Colonic mucosa (tissue), 4 donors: ENCODE measurements around the gene NEK7. TPM values are rescaled to one million over a fixed set of nuclear protein-coding genes. Genes with fewer than 3 reads are reported as not detected.

ENCODE experiments used
- DNase-seq: peaks from one replicate; pipeline ENCODE4 v3.0.0-alpha.2; 2020
- H3K27ac ChIP-seq: fragments of 200-600 bp; one replicate; pipeline ENCODE4 v1.8.0; 2021
- H3K27me3 ChIP-seq: fragments of 200-600 bp; one replicate; pipeline ENCODE4 v1.8.0; 2021
- H3K36me3 ChIP-seq: fragments of 200-600 bp; one replicate; pipeline ENCODE4 v1.8.0; 2021
- H3K4me1 ChIP-seq: fragments of 200-600 bp; one replicate; pipeline ENCODE4 v1.8.0; 2021; ENCODE audit warnings: mild to moderate bottlenecking
- H3K4me3 ChIP-seq: fragments of 200-600 bp; one replicate; pipeline ENCODE4 v1.8.0; 2021
- H3K9ac ChIP-seq, 2 donors: one replicate each; pipeline ENCODE4 v1.7.0; 2013; ENCODE audit warnings: control low read depth in 2 of 2, low read depth in 2 of 2, low read length in 2 of 2
- H3K9me3 ChIP-seq: fragments of 200-600 bp; one replicate; pipeline ENCODE4 v1.8.0; 2021
- intact Hi-C: fragments of 100-400 bp; cut with DNase I; formaldehyde crosslinking; loops from one replicate; pipeline ENCODE4 v1.14.1; 2022
- total RNA-seq, 2 donors: library from RNA; stranded (reverse); fragmentation: NEBNext Ultra II Directional in 1 of 2; extraction: Animal tissue kit (Norgen Biotek cat#: 25700) in 1 of 2; gene quantifications; one replicate each; pipeline ENCODE4 v1.2.1, GENCODE V29; 2021
- TF ChIP-seq, protein P1 (sequence below): fragments of 200-600 bp; IDR thresholded peaks from one replicate; pipeline ENCODE4 v1.8.0; 2022; ENCODE audit warnings: antibody characterized with exemption, mild to moderate bottlenecking
- donor health status: healthy.
- donor health status: DM: no; HTN: no; CAD: no.
- donor health status: DM: no; HTN: no; CAD: no.

The NEK7 gene
- total RNA-seq, 2 donors from 2014 or later = 45.4 to 64.7 TPM

DNA sequence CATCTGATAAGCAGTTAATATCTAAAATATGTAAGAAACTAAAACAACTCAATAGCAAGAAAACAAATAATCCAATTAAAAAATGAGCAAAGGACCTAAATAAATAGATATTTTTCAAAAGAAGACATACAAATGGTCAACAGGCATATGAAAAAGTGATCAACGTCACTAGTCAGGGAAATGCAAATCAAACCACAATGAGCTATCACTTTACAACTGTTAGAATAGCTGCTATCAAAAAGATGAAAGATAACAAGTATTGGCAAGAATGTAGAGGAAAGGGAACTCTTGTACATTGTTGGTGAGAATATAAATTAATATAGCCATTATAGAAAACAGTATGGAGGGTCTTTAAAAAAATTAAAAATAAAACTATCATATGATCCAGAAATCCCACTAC lies 40.7 kb upstream of the NEK7 start:
- no peaks in the 10 kb centered on the region for H3K36me3 ChIP-seq
- no peak for DNase-seq
- H3K27me3 ChIP-seq = no peaks in the 10 kb centered on the region
- TF ChIP-seq, protein P1, sequence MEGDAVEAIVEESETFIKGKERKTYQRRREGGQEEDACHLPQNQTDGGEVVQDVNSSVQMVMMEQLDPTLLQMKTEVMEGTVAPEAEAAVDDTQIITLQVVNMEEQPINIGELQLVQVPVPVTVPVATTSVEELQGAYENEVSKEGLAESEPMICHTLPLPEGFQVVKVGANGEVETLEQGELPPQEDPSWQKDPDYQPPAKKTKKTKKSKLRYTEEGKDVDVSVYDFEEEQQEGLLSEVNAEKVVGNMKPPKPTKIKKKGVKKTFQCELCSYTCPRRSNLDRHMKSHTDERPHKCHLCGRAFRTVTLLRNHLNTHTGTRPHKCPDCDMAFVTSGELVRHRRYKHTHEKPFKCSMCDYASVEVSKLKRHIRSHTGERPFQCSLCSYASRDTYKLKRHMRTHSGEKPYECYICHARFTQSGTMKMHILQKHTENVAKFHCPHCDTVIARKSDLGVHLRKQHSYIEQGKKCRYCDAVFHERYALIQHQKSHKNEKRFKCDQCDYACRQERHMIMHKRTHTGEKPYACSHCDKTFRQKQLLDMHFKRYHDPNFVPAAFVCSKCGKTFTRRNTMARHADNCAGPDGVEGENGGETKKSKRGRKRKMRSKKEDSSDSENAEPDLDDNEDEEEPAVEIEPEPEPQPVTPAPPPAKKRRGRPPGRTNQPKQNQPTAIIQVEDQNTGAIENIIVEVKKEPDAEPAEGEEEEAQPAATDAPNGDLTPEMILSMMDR = no peak
- no peak overlapping the region for H3K9ac ChIP-seq
- H3K27ac ChIP-seq = no peak overlapping the region
- intact Hi-C loops = no loop called here
- no peaks in the 10 kb centered on the region for H3K4me1 ChIP-seq
- H3K9me3 ChIP-seq = no peaks in the 10 kb centered on the region
- no peak overlapping the region for H3K4me3 ChIP-seq

DNA sequence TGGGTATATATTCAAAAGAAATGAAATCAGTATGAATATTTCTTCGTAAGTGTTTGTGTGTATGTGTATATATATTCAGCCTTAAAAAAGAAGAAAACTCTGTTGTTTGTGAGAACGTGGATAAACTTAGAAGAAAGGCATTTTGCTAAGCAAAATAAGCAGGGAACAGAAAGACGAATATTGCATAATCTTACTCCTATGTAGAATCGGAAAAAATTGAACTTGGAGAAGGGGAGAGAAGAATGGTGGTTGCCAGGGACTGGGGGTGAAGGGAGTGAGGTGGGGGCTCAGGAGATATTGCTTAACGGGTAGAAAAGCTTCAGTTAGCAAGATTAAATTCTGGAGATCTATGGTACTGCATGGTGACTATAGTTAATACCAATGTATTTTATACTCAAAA lies 40.3 kb upstream of the NEK7 start:
- Histone ChIP-seq H3K4me3 (no peak overlapping the region), H3K9me3 (no peaks in the 10 kb centered on the region), H3K27ac (no peak overlapping the region), H3K27me3 (no peaks in the 10 kb centered on the region), H3K36me3 (no peaks in the 10 kb centered on the region), H3K4me1 (no peaks in the 10 kb centered on the region), H3K9ac (no peak overlapping the region)
- intact Hi-C loops = no loop called here
- TF ChIP-seq, protein P1 = no peak
- DNase-seq = no peak

DNA sequence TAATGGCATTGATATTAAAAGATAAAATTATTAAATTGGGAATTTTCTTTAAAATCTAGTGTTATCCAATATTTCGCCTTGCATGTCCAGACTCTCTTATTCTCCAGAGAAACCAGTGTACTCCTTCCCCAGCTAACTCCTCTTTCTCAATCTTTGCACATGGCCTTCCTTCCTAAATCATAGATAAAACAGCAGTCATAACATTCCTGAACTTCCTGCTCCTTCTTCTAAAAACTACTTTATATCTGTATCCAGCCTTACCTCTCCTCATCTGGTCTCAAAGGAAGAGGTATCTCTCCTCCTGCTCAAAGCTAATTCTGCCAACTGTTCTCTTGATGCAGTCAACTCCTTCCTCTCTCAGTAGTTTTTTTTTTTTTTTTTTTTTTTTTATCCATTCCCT lies 39.5 kb upstream of the NEK7 start:
- Histone ChIP-seq H3K36me3 (no peaks in the 10 kb centered on the region), H3K9ac (no peak overlapping the region), H3K27ac (no peak overlapping the region), H3K9me3 (no peaks in the 10 kb centered on the region), H3K4me1 (no peaks in the 10 kb centered on the region), H3K4me3 (no peak overlapping the region), H3K27me3 (no peaks in the 10 kb centered on the region)
- TF ChIP-seq, protein P1 = no peak
- intact Hi-C loops = no loop called here
- DNase-seq = no peak

DNA sequence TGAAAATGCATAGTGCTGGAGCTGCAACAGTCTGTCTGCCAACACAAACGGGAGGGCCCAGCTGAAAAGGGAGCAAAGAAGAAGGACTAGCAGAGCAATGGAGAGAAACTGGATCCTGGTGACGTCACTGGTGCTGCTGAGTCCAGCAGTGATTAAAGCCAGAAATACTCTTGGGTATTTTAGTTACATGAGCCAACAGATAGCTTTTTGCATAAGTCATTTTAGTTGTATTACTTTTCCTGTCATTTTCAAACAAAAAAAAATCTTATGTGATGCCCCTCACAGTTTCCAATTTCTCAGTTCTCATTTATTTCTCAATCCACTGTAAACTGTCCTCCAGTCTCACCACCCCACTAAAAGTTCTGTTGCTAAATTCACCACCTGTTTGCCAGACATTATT lies 38.7 kb upstream of the NEK7 start:
- peak; percentile 21 for DNase-seq
- Histone ChIP-seq H3K9ac (no peak overlapping the region), H3K27me3 (no peaks in the 10 kb centered on the region), H3K9me3 (no peaks in the 10 kb centered on the region), H3K4me1 (no peaks in the 10 kb centered on the region), H3K27ac (no peak overlapping the region), H3K4me3 (no peak overlapping the region), H3K36me3 (no peaks in the 10 kb centered on the region)
- intact Hi-C loops = no loop called here
- TF ChIP-seq, protein P1 = no peak

DNA sequence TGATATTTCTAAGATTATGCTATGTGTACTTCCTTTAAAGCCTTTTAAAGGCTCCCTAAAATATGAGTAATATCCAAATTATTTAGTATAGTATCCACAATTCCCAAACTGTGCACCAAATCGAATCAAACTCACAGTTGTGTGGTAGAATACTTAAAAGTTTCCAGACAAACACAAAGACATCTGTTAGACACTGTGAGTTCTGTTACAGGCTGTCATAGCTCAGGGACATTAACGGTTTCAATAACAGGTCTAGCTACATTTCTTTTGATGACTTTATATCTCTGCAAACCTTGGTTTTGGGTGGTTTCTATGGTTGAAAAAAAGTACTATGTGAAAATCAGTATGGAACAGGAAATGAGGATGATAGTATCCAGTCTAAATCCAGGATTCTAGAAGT lies 36.9 kb upstream of the NEK7 start:
- no peak overlapping the region for H3K9ac ChIP-seq
- no peak overlapping the region for H3K27ac ChIP-seq
- TF ChIP-seq, protein P1 = no peak
- intact Hi-C loops = no loop called here
- no peaks in the 10 kb centered on the region for H3K36me3 ChIP-seq
- no peaks in the 10 kb centered on the region for H3K27me3 ChIP-seq
- H3K9me3 ChIP-seq = no peaks in the 10 kb centered on the region
- DNase-seq = no peak
- H3K4me1 ChIP-seq = no peaks in the 10 kb centered on the region
- no peak overlapping the region for H3K4me3 ChIP-seq
